ENCODE results near the gene NPY1R.

The NPY1R gene

DNA sequence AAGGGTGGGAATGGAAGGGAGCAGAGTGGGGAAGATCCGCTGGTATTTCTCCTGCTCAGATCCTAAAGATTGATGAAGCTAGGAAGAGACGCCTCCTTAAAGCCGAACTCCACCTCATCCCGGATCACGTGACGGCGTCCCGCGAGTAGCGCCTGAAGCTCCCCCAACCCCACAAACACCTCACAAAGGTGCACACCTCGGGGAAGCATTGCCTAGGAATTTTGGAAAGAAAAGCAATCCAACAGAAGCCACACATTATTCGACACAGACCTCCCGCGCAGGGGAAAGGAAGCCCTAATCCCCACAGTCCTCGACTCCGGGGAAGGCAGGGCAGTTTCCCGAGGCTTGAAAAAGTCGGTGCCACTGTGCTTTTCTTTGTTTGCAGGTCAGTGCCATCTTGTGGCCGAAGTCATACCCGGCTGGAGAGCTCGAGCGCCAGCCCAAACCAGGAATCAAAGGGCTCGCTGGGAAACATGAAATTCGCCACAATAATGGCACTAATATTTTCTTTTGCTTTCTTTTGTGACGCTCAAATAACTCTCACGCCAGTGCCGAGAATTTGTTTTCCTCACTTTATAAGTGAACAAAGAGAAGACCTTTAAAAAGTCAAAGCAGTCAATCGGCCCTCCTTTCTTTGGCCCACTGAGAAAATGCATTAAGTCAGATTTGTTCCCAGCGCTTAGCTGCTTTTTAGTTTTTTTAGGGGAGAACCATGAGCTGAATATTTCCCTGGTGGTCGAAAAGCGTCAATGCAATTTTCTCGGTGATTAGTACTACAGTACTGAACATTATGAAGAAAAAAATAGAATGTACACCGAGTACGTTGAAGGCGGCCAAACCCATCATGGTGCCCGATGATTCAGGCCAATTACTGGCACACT lies at the start of gene NPY1R:
TSS of gene NPY1R (minus strand) at position 71 of the 881 bp plus-strand sequence. CDS start 6,042 bp downstream, outside the sequence.
- Histone ChIP-seq H3K4me2 (ENCODE audit: low read depth, low read length, poor library complexity, severe bottlenecking) (no peak within 1 kb of the TSS), H3K4me3 (ENCODE audit: low read length, poor library complexity, severe bottlenecking) (no peak within 1 kb of the TSS), H3K9ac (ENCODE audit: low read depth, low read length, poor library complexity, severe bottlenecking) (no peak within 1 kb of the TSS), H3K9me2 (replicated peaks; ENCODE audit: low read depth, low read length) (no peaks in the 10 kb centered on the region), H3K9me3 (ENCODE audit: insufficient read depth, low read depth, low read length) (no peaks in the 10 kb centered on the region), H3K27me3 (ENCODE audit: insufficient read depth, low read length, poor library complexity, severe bottlenecking) (no peaks in the 10 kb centered on the region), H3K79me2 (ENCODE audit: insufficient read depth, low read length) (no peaks in the 10 kb centered on the region), H2AFZ (ENCODE audit: low read length) (no peak within 1 kb of the TSS), H3K4me1 (ENCODE audit: insufficient read depth, low read length, poor library complexity, severe bottlenecking) (no peaks in the 10 kb centered on the region), H3K36me3 (ENCODE audit: insufficient read depth, low read length) (no peaks in the 10 kb centered on the region), H3F3A (ENCODE audit: low read depth) (no peaks in the 10 kb centered on the region), H4K20me1 (ENCODE audit: insufficient read depth, low read length, poor library complexity, severe bottlenecking) (no peaks in the 10 kb centered on the region)
- TF ChIP-seq CTCF (conservative IDR thresholded peaks at IDR 0.05; ENCODE audit: low read length) (peak; percentile 43), EZH2phosphoT487 (IDR thresholded peaks at IDR 0.05; ENCODE audit: borderline replicate concordance) (no peak)

GRCh38 chr4:163380703-163381102 lies 48.3 kb upstream of the NPY1R start:
- Histone ChIP-seq H2AFZ (ENCODE audit: low read length) (no peak overlapping the region), H3K36me3 (ENCODE audit: insufficient read depth, low read length) (no peaks in the 10 kb centered on the region)

DNA sequence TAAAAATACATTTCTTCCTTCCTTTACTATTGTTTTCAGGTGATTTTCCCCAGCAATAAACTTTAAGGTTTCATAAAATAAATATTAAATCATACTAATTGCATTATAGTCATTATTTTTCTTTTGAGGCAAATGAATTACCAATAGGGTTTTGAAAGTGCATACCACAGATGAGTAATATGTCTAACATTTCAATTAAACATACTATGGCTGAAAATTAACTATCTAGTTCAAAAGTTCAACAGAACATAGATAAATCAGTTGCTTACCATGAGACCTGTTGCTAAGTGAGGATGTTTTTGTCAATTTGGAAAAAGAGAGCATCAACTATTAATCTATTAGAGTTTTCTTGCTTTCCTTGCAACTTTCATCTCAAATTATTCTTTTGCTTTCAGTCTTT lies 46.3 kb upstream of the NPY1R start:
- Histone ChIP-seq H3K36me3 (ENCODE audit: insufficient read depth, low read length) (no peaks in the 10 kb centered on the region), H3K4me1 (ENCODE audit: insufficient read depth, low read length, poor library complexity, severe bottlenecking) (no peaks in the 10 kb centered on the region), H4K20me1 (ENCODE audit: insufficient read depth, low read length, poor library complexity, severe bottlenecking) (no peaks in the 10 kb centered on the region), H3K4me2 (ENCODE audit: low read depth, low read length, poor library complexity, severe bottlenecking) (no peak overlapping the region), H3K9me3 (ENCODE audit: insufficient read depth, low read depth, low read length) (no peaks in the 10 kb centered on the region), H3K9me2 (replicated peaks; ENCODE audit: low read depth, low read length) (no peaks in the 10 kb centered on the region), H3K27me3 (ENCODE audit: insufficient read depth, low read length, poor library complexity, severe bottlenecking) (no peaks in the 10 kb centered on the region), H3K9ac (ENCODE audit: low read depth, low read length, poor library complexity, severe bottlenecking) (no peak overlapping the region), H2AFZ (ENCODE audit: low read length) (no peak overlapping the region), H3K79me2 (ENCODE audit: insufficient read depth, low read length) (no peaks in the 10 kb centered on the region), H3F3A (ENCODE audit: low read depth) (no peaks in the 10 kb centered on the region), H3K4me3 (ENCODE audit: low read length, poor library complexity, severe bottlenecking) (no peak overlapping the region)
- no peak for TF ChIP-seq CTCF (conservative IDR thresholded peaks at IDR 0.05; ENCODE audit: low read length)
- TF ChIP-seq EZH2phosphoT487 (IDR thresholded peaks at IDR 0.05; ENCODE audit: borderline replicate concordance): no peak

More at GRCh38 chr4:163380703-163381102, 48.3 kb upstream of the NPY1R start:
- H3F3A ChIP-seq (ENCODE audit: low read depth): no peaks in the 10 kb centered on the region
- H3K79me2 ChIP-seq (ENCODE audit: insufficient read depth, low read length): no peaks in the 10 kb centered on the region
- no peak overlapping the region for H3K4me3 ChIP-seq (ENCODE audit: low read length, poor library complexity, severe bottlenecking)
- H3K9me2 ChIP-seq (replicated peaks; ENCODE audit: low read depth, low read length): no peaks in the 10 kb centered on the region
- TF ChIP-seq EZH2phosphoT487 (IDR thresholded peaks at IDR 0.05; ENCODE audit: borderline replicate concordance) (no peak), CTCF (conservative IDR thresholded peaks at IDR 0.05; ENCODE audit: low read length) (no peak)
- no peaks in the 10 kb centered on the region for H4K20me1 ChIP-seq (ENCODE audit: insufficient read depth, low read length, poor library complexity, severe bottlenecking)
- H3K27me3 ChIP-seq (ENCODE audit: insufficient read depth, low read length, poor library complexity, severe bottlenecking): no peaks in the 10 kb centered on the region
- H3K9ac ChIP-seq (ENCODE audit: low read depth, low read length, poor library complexity, severe bottlenecking): no peak overlapping the region
- no peak overlapping the region for H3K4me2 ChIP-seq (ENCODE audit: low read depth, low read length, poor library complexity, severe bottlenecking)
- H3K4me1 ChIP-seq (ENCODE audit: insufficient read depth, low read length, poor library complexity, severe bottlenecking): no peaks in the 10 kb centered on the region
- H3K9me3 ChIP-seq (ENCODE audit: insufficient read depth, low read depth, low read length): no peaks in the 10 kb centered on the region
